ENCODE measurements around the gene C9orf50. TPM values are rescaled to one million over a fixed set of nuclear protein-coding genes. Genes with fewer than 3 reads are reported as not detected.

Gene C9orf50
- total and polyA plus RNA-seq, 2 donors (not counting 1 experiment from before 2014, with no cell fraction given), result not detected

DNA sequence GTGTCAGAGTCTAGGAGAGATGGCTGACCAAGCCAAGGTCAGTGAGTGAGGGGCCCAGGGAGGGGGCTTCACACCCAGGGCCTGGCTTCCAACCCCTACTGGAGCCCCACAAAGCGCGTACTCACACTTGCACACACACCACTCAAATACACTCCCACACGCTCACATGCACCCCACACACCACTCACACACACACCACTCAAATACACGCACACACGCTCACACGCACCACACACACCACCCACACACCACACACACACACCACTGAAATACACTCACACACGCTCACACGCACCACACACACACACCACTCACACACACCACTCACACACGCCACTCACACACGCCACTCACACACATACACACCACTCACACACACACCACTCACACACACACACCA is 26.7 kb upstream of the C9orf50 start:
- Histone ChIP-seq H3K27me3 (replicated peaks in 1 of 4; ENCODE audit: control extremely low read depth in 1 of 4, control insufficient read depth in 3 of 4, insufficient read depth in 4 of 4, low read length in 3 of 4) (no peaks in the 10 kb centered on the region), H3K4me2 (replicated peaks; ENCODE audit: low read depth, low read length, poor library complexity, severe bottlenecking) (no peak overlapping the region), H3K9me3 (ENCODE audit: control extremely low read depth in 1 of 3, control insufficient read depth in 2 of 3, insufficient read depth in 1 of 3, low read length in 2 of 3) (peaks cover 0 to 5% (median 0%) of the 10 kb centered on the region in 3 donors), H4K20me1 (ENCODE audit: control insufficient read depth, insufficient read depth, low read length, poor library complexity, severe bottlenecking) (no peaks in the 10 kb centered on the region), H3K27ac (ENCODE audit: low read length in 2 of 2) (no peak overlapping the region), H3K4me1 (ENCODE audit: control insufficient read depth in 2 of 2, insufficient read depth in 2 of 2, low read length in 2 of 2) (no peaks in the 10 kb centered on the region), H3K4me3 (ENCODE audit: control extremely low read depth in 1 of 5, extremely low read depth in 1 of 5, insufficient read depth in 1 of 5, low read depth in 2 of 5, low read length in 4 of 5) (no peak overlapping the region), H2AFZ (ENCODE audit: insufficient read depth, low read depth, low read length, poor library complexity, severe bottlenecking) (no peak overlapping the region), H3K9ac (ENCODE audit: low read length) (no peak overlapping the region), H3K79me2 (ENCODE audit: control insufficient read depth, insufficient read depth, low read length) (no peaks in the 10 kb centered on the region), H3K36me3 (replicated peaks in 1 of 2; ENCODE audit: control extremely low read depth in 1 of 2, control insufficient read depth in 1 of 2, extremely low read depth in 1 of 2, insufficient read depth in 2 of 2, low read length in 1 of 2) (no peaks in the 10 kb centered on the region)
- Mint-ChIP-seq H3K4me3 (no peak overlapping the region), H3K4me1 (no peaks in the 10 kb centered on the region), H3K27me3 (peaks cover 11% of the 10 kb centered on the region), H3K27ac (no peak overlapping the region), H3K9me3 (ENCODE audit: insufficient read depth) (no peaks in the 10 kb centered on the region)
- WGBS (ENCODE audit: insufficient coverage), result 98% methylated on average over 7 of the region's 10 CpGs
- DNase-seq (no peak), ATAC-seq (ENCODE audit: low read depth) (no peak)
- TF ChIP-seq, protein P1, sequence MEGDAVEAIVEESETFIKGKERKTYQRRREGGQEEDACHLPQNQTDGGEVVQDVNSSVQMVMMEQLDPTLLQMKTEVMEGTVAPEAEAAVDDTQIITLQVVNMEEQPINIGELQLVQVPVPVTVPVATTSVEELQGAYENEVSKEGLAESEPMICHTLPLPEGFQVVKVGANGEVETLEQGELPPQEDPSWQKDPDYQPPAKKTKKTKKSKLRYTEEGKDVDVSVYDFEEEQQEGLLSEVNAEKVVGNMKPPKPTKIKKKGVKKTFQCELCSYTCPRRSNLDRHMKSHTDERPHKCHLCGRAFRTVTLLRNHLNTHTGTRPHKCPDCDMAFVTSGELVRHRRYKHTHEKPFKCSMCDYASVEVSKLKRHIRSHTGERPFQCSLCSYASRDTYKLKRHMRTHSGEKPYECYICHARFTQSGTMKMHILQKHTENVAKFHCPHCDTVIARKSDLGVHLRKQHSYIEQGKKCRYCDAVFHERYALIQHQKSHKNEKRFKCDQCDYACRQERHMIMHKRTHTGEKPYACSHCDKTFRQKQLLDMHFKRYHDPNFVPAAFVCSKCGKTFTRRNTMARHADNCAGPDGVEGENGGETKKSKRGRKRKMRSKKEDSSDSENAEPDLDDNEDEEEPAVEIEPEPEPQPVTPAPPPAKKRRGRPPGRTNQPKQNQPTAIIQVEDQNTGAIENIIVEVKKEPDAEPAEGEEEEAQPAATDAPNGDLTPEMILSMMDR (IDR thresholded peaks at IDR 0.05), result no peak
- no peak for TF ChIP-seq EZH2 (IDR thresholded peaks at IDR 0.05; ENCODE audit: borderline replicate concordance, insufficient read depth, low read depth, low read length, poor library complexity, severe bottlenecking)
- CTCF ChIA-PET, result no interaction called here
- POLR2A ChIA-PET, result no interaction called here
- intact Hi-C loops (cut with micrococcal nuclease), result no loop called here

DNA sequence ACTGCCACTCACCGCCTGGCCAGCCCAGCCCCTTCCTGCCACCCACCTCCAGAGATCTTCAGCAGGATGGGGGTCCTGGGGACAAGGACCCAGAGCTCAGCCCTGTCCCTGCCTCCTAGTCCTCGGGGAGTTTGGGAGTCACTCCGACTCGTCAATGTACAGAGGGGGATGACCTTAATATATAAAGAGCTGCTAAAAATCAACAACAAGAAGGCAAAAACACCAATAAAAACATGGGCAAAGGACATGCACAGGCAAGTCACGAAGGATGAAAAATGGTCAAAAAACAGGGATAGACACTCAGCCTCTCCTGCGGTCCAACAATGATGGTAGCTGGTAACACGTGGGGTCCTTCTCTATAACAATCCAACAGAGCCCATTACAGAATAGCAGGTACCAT is 25.8 kb upstream of the C9orf50 start:
- Histone ChIP-seq H3K27me3 (replicated peaks in 1 of 4; ENCODE audit: control extremely low read depth in 1 of 4, control insufficient read depth in 3 of 4, insufficient read depth in 4 of 4, low read length in 3 of 4) (no peaks in the 10 kb centered on the region), H2AFZ (ENCODE audit: insufficient read depth, low read depth, low read length, poor library complexity, severe bottlenecking) (no peak overlapping the region), H3K79me2 (ENCODE audit: control insufficient read depth, insufficient read depth, low read length) (peaks cover 4% of the 10 kb centered on the region), H3K9me3 (ENCODE audit: control extremely low read depth in 1 of 3, control insufficient read depth in 2 of 3, insufficient read depth in 1 of 3, low read length in 2 of 3) (peaks cover 0 to 5% (median 0%) of the 10 kb centered on the region in 3 donors), H4K20me1 (ENCODE audit: control insufficient read depth, insufficient read depth, low read length, poor library complexity, severe bottlenecking) (peaks cover 3% of the 10 kb centered on the region), H3K36me3 (replicated peaks in 1 of 2; ENCODE audit: control extremely low read depth in 1 of 2, control insufficient read depth in 1 of 2, extremely low read depth in 1 of 2, insufficient read depth in 2 of 2, low read length in 1 of 2) (no peaks in the 10 kb centered on the region), H3K9ac (ENCODE audit: low read length) (no peak overlapping the region), H3K4me2 (replicated peaks; ENCODE audit: low read depth, low read length, poor library complexity, severe bottlenecking) (no peak overlapping the region), H3K4me3 (ENCODE audit: control extremely low read depth in 1 of 5, extremely low read depth in 1 of 5, insufficient read depth in 1 of 5, low read depth in 2 of 5, low read length in 4 of 5) (no peak overlapping the region), H3K4me1 (ENCODE audit: control insufficient read depth in 2 of 2, insufficient read depth in 2 of 2, low read length in 2 of 2) (peaks cover 0 to 3% of the 10 kb centered on the region in 2 donors), H3K27ac (ENCODE audit: low read length in 2 of 2) (no peak overlapping the region)
- 95% methylated on average over 4 of the region's 7 CpGs for WGBS (ENCODE audit: insufficient coverage)
- no peak overlapping the region for H3K4me3 Mint-ChIP-seq
- CTCF ChIA-PET, result no interaction called here
- TF ChIP-seq, protein P1 (IDR thresholded peaks at IDR 0.05), result no peak
- no peak for TF ChIP-seq EZH2 (IDR thresholded peaks at IDR 0.05; ENCODE audit: borderline replicate concordance, insufficient read depth, low read depth, low read length, poor library complexity, severe bottlenecking)
- intact Hi-C loops (cut with micrococcal nuclease), result no loop called here
- no peak for DNase-seq
- no peaks in the 10 kb centered on the region for H3K9me3 Mint-ChIP-seq (ENCODE audit: insufficient read depth)
- ATAC-seq (ENCODE audit: low read depth), result no peak
- POLR2A ChIA-PET, result no interaction called here
- H3K4me1 Mint-ChIP-seq, result peaks cover 4% of the 10 kb centered on the region
- peaks cover 11% of the 10 kb centered on the region for H3K27me3 Mint-ChIP-seq
- H3K27ac Mint-ChIP-seq, result no peak overlapping the region

Data from B cell (primary cell).